Measurements from ENCODE around the gene NEU4. TPM values are rescaled to one million over a fixed set of nuclear protein-coding genes. Genes with fewer than 3 reads are reported as not detected.
"Not testable (repeated sequence)": the region's sequence is repeated elsewhere in the genome, so short reads cannot be mapped to it uniquely, and the experiment has no call there.

The NEU4 gene
- total RNA-seq, 4 donors from 2014 or later = 58.1 to 195 (median 93.9) TPM

- H3K27ac ChIP-seq = no peak overlapping the region
- H3K27me3 ChIP-seq = peaks cover under 1% of the 10 kb centered on the region
- H3K9me3 ChIP-seq = no peaks in the 10 kb centered on the region
- WGBS, 2 donors (ENCODE audit: low coverage in 1 of 2) = 41 to 83% methylated on average over 3 to 47 of the region's 48 CpGs
- H3K36me3 ChIP-seq = no peaks in the 10 kb centered on the region
- in situ Hi-C loops (cut with MboI; ENCODE audit: low pct_ligation_motif_present in 1 of 4, low pct_unique_long_range_greater_than_20kb in 1 of 4, low sequenced_read_pairs in 3 of 4) (no loop called here), intact Hi-C loops (cut with DNase I; ENCODE audit: low total_unique reads) (no loop called here)
- TF ChIP-seq EP300 (IDR thresholded peaks at IDR 0.05; ENCODE audit: low read depth) (no peak), POLR2A (IDR thresholded peaks at IDR 0.05) (no peak), POLR2AphosphoS5 (IDR thresholded peaks at IDR 0.05) (no peak), CTCF (IDR thresholded peaks at IDR 0.05) (no peak)
- H3K4me1 ChIP-seq = peaks cover 4 to 21% (median 14%) of the 10 kb centered on the region in 4 donors
- H3K4me3 ChIP-seq = no peak overlapping the region
- no peak for DNase-seq
Measured at GRCh38 chr2:241815477-241816430, 6.8 kb downstream of the NEU4 start.

- intact Hi-C loops (cut with DNase I; ENCODE audit: low total_unique reads) (no loop called here), in situ Hi-C loops (cut with MboI; ENCODE audit: low pct_ligation_motif_present in 1 of 4, low pct_unique_long_range_greater_than_20kb in 1 of 4, low sequenced_read_pairs in 3 of 4) (no loop called here)
- TF ChIP-seq POLR2AphosphoS5 (IDR thresholded peaks at IDR 0.05) = no peak
- H3K9me3 ChIP-seq = no peaks in the 10 kb centered on the region
- DNase-seq = no peak
- no peak overlapping the region for H3K27ac ChIP-seq
- H3K4me3 ChIP-seq = no peak overlapping the region
- H3K4me1 ChIP-seq = peaks cover 4 to 21% (median 12%) of the 10 kb centered on the region in 4 donors
- H3K36me3 ChIP-seq = no peaks in the 10 kb centered on the region
- peaks cover 3% of the 10 kb centered on the region for H3K27me3 ChIP-seq
- 74% methylated on average over 26 of the region's 33 CpGs; no CpG with 5 or more reads in 1 of the 2 donors for WGBS, 2 donors (ENCODE audit: low coverage in 1 of 2)
Measured at GRCh38 chr2:241816431-241817121, 7.6 kb downstream of the NEU4 start.

GRCh38 chr2:241817126-241817820 is 8.3 kb downstream of the NEU4 start:
- in situ Hi-C loops (cut with MboI; ENCODE audit: low pct_ligation_motif_present in 1 of 4, low pct_unique_long_range_greater_than_20kb in 1 of 4, low sequenced_read_pairs in 3 of 4) = no loop called here
- no peak for TF ChIP-seq POLR2A (IDR thresholded peaks at IDR 0.05)
- no peak for TF ChIP-seq EP300 (IDR thresholded peaks at IDR 0.05; ENCODE audit: low read depth)
- no peak for TF ChIP-seq POLR2AphosphoS5 (IDR thresholded peaks at IDR 0.05)
- no peak for TF ChIP-seq CTCF (IDR thresholded peaks at IDR 0.05)
- WGBS, 2 donors (ENCODE audit: low coverage in 1 of 2) = 51% methylated on average over 16 of the region's 16 CpGs; no CpG with 5 or more reads in 1 of the 2 donors
- H3K9me3 ChIP-seq = no peaks in the 10 kb centered on the region
- intact Hi-C loops (cut with DNase I; ENCODE audit: low total_unique reads) = no loop called here
- no peaks in the 10 kb centered on the region for H3K36me3 ChIP-seq
- H3K4me1 ChIP-seq = peaks cover 4 to 21% (median 12%) of the 10 kb centered on the region in 4 donors
- peak overlapping the region in 1 of 4 donors; percentile 2 for H3K27ac ChIP-seq
- no peak overlapping the region for H3K4me3 ChIP-seq
- H3K27me3 ChIP-seq = peaks cover 3% of the 10 kb centered on the region
- peak; percentile 34 for DNase-seq

GRCh38 chr2:241817821-241818215 is 8.8 kb downstream of the NEU4 start:
- intact Hi-C loops (cut with DNase I; ENCODE audit: low total_unique reads); H3K9me3 ChIP-seq; H3K27me3 ChIP-seq; in situ Hi-C loops (cut with MboI; ENCODE audit: low pct_ligation_motif_present in 1 of 4, low pct_unique_long_range_greater_than_20kb in 1 of 4, low sequenced_read_pairs in 3 of 4); H3K36me3 ChIP-seq; H3K4me3 ChIP-seq; DNase-seq: not testable (repeated sequence)
- Histone ChIP-seq H3K4me1 (peaks cover 4 to 21% (median 12%) of the 10 kb centered on the region in 4 donors), H3K27ac (peak overlapping the region in 1 of 4 donors; percentile 2)
- 60 to 64% methylated on average over 9 to 10 of the region's 10 CpGs for WGBS, 2 donors (ENCODE audit: low coverage in 1 of 2)

Measured in transverse colon (tissue), 4 donors.